Effector memory CD4-positive, alpha-beta T cell (primary cell): ENCODE measurements around the gene ALDH1B1.

ENCODE experiments used
- DNase-seq, 3 donors: peaks; one replicate each; pipeline ENCODE4 v3.0.0-alpha.2; 2020
- H3K27ac ChIP-seq: 2 replicates; pipeline ENCODE4 v1.7.0; 2013; ENCODE audit warnings: mild to moderate bottlenecking, low read length, moderate library complexity; ENCODE audit not compliant: insufficient read depth, poor library complexity, severe bottlenecking
- H3K27me3 ChIP-seq: replicated peaks from 2 replicates; pipeline ENCODE4 v1.7.0; 2013; ENCODE audit warnings: mild to moderate bottlenecking, low read length; ENCODE audit not compliant: insufficient read depth, control insufficient read depth, poor library complexity, severe bottlenecking
- H3K36me3 ChIP-seq: 2 replicates; pipeline ENCODE4 v1.7.0; 2013; ENCODE audit warnings: mild to moderate bottlenecking, low read length, moderate library complexity; ENCODE audit not compliant: control insufficient read depth, insufficient read depth
- H3K4me1 ChIP-seq: 2 replicates; pipeline ENCODE4 v1.7.0; 2013; ENCODE audit warnings: low read length, mild to moderate bottlenecking; ENCODE audit not compliant: control insufficient read depth, insufficient read depth, poor library complexity, severe bottlenecking
- H3K4me3 ChIP-seq: 2 replicates; pipeline ENCODE4 v1.7.0; 2013; ENCODE audit warnings: low read length, low read depth, mild to moderate bottlenecking; ENCODE audit not compliant: insufficient read depth, poor library complexity, severe bottlenecking
- H3K9me3 ChIP-seq: 2 replicates; pipeline ENCODE4 v1.7.0; 2013; ENCODE audit warnings: mild to moderate bottlenecking, low read length, moderate library complexity; ENCODE audit not compliant: control insufficient read depth

The ALDH1B1 gene

GRCh38 chr9:38387066-38387465 is 5.4 kb upstream of the ALDH1B1 start:
- H3K27me3 ChIP-seq, result no peaks in the 10 kb centered on the region
- no peak for DNase-seq
- peaks cover 4% of the 10 kb centered on the region for H3K4me1 ChIP-seq
- H3K27ac ChIP-seq, result no peak overlapping the region
- no peaks in the 10 kb centered on the region for H3K9me3 ChIP-seq
- no peaks in the 10 kb centered on the region for H3K36me3 ChIP-seq
- no peak overlapping the region for H3K4me3 ChIP-seq

- no peak overlapping the region for H3K27ac ChIP-seq
- no peaks in the 10 kb centered on the region for H3K27me3 ChIP-seq
These were observed 4.8 kb upstream of the ALDH1B1 start for GRCh38 chr9:38387751-38388150.

GRCh38 chr9:38388283-38389223 is 3.9 kb upstream of the ALDH1B1 start:
- Histone ChIP-seq H3K36me3 (no peaks in the 10 kb centered on the region), H3K27ac (no peak overlapping the region), H3K4me1 (peaks cover 12% of the 10 kb centered on the region), H3K27me3 (no peaks in the 10 kb centered on the region), H3K9me3 (no peaks in the 10 kb centered on the region), H3K4me3 (no peak overlapping the region)
- DNase-seq, result no peak

More at GRCh38 chr9:38387751-38388150, 4.8 kb upstream of the ALDH1B1 start:
- H3K4me1 ChIP-seq, result peaks cover 6% of the 10 kb centered on the region
- no peak for DNase-seq
- no peaks in the 10 kb centered on the region for H3K36me3 ChIP-seq
- H3K4me3 ChIP-seq, result no peak overlapping the region
- H3K9me3 ChIP-seq, result no peaks in the 10 kb centered on the region

- no peak for DNase-seq
- peaks cover 12% of the 10 kb centered on the region for H3K4me1 ChIP-seq
- H3K4me3 ChIP-seq, result no peak overlapping the region
- H3K9me3 ChIP-seq, result no peaks in the 10 kb centered on the region
- H3K27me3 ChIP-seq, result no peaks in the 10 kb centered on the region
- no peak overlapping the region for H3K27ac ChIP-seq
- no peaks in the 10 kb centered on the region for H3K36me3 ChIP-seq
These were observed 3.2 kb upstream of the ALDH1B1 start for GRCh38 chr9:38389313-38389712.

GRCh38 chr9:38390442-38390841 is 2.1 kb upstream of the ALDH1B1 start:
- Histone ChIP-seq H3K27ac (no peak overlapping the region), H3K9me3 (no peaks in the 10 kb centered on the region), H3K36me3 (no peaks in the 10 kb centered on the region), H3K4me3 (no peak overlapping the region), H3K4me1 (peaks cover 12% of the 10 kb centered on the region), H3K27me3 (no peaks in the 10 kb centered on the region)
- no peak for DNase-seq

GRCh38 chr9:38390851-38391250 is 1.7 kb upstream of the ALDH1B1 start:
- H3K4me3 ChIP-seq, result no peak overlapping the region
- peaks cover 12% of the 10 kb centered on the region for H3K4me1 ChIP-seq
- H3K36me3 ChIP-seq, result peaks cover 1% of the 10 kb centered on the region
- no peaks in the 10 kb centered on the region for H3K9me3 ChIP-seq
- no peak overlapping the region for H3K27ac ChIP-seq
- no peaks in the 10 kb centered on the region for H3K27me3 ChIP-seq
- no peak for DNase-seq

- Histone ChIP-seq H3K4me3 (peak overlapping the region; percentile 82), H3K27ac (no peak overlapping the region), H3K27me3 (no peaks in the 10 kb centered on the region), H3K4me1 (peaks cover 12% of the 10 kb centered on the region), H3K9me3 (no peaks in the 10 kb centered on the region), H3K36me3 (peaks cover 8% of the 10 kb centered on the region)
- DNase-seq, result no peak
These were observed 1.0 kb upstream of the ALDH1B1 start for GRCh38 chr9:38391278-38392118.

GRCh38 chr9:38393128-38393796 is 760 bp downstream of the ALDH1B1 start:
- Histone ChIP-seq H3K27ac (peak overlapping the region; percentile 31), H3K4me1 (peaks cover 12% of the 10 kb centered on the region), H3K9me3 (no peaks in the 10 kb centered on the region), H3K36me3 (peaks cover 14% of the 10 kb centered on the region), H3K27me3 (no peaks in the 10 kb centered on the region), H3K4me3 (peak overlapping the region; percentile 82)
- DNase-seq, result no peak

GRCh38 chr9:38394416-38394815 is 1.9 kb downstream of the ALDH1B1 start:
- DNase-seq, result no peak
- Histone ChIP-seq H3K36me3 (peaks cover 14% of the 10 kb centered on the region), H3K4me1 (peaks cover 12% of the 10 kb centered on the region), H3K9me3 (no peaks in the 10 kb centered on the region), H3K27me3 (no peaks in the 10 kb centered on the region), H3K27ac (no peak overlapping the region), H3K4me3 (no peak overlapping the region)
